CD4-positive, alpha-beta T cell (primary cell): ENCODE results near the gene ASTN1. TPM values are rescaled to one million over a fixed set of nuclear protein-coding genes. Genes with fewer than 3 reads are reported as not detected.

Experiments
- ATAC-seq: fragments of 200-7000 bp; cut with Tn5 transposase; one replicate; pipeline ENCODE4 v1.10.0; 2022; ENCODE audit warnings: mild to moderate bottlenecking; ENCODE audit not compliant: poor library complexity
- CTCF ChIA-PET: fragments of 350-600 bp; sonication (Branson Sonifier 250); formaldehyde crosslinking; loops from one replicate; lab custom pipeline; 2021; ENCODE audit warnings: antibody characterized with exemption, inconsistent platforms; lab: Charles Lee
- POLR2A ChIA-PET: fragments of 350-600 bp; sonication (Branson Sonifier 250); formaldehyde crosslinking; loops from one replicate; lab custom pipeline; 2021; ENCODE audit warnings: antibody characterized with exemption, inconsistent platforms; lab: Charles Lee
- DNase-seq, 14 experiments: peaks; one replicate each; pipeline ENCODE4 v3.0.0-alpha.2; 2013 to 2020; ENCODE audit warnings: mixed read lengths in 2 of 14
- H3K27ac ChIP-seq, 2 donors: one replicate each; pipeline versions ENCODE4 v1.5.1 to v1.7.0; 2013; ENCODE audit warnings: low read length in 2 of 2, low read depth in 1 of 2, mild to moderate bottlenecking in 1 of 2
- H3K27me3 ChIP-seq, 2 experiments: 1 replicate in 1 of 2; 2 replicates in 1 of 2; pipeline versions ENCODE4 v1.6.1 to v1.7.0; 2013; ENCODE audit warnings: low read length in 2 of 2, control low read depth in 1 of 2, mild to moderate bottlenecking in 1 of 2, moderate library complexity in 1 of 2; ENCODE audit not compliant: insufficient read depth in 2 of 2, control insufficient read depth in 1 of 2
- H3K36me3 ChIP-seq: one replicate; pipeline ENCODE4 v1.6.1; 2013; ENCODE audit warnings: low read length, control low read depth; ENCODE audit not compliant: insufficient read depth
- H3K4me1 ChIP-seq: one replicate; pipeline ENCODE4 v1.6.1; 2013; ENCODE audit warnings: low read length, control low read depth; ENCODE audit not compliant: insufficient read depth
- H3K4me3 ChIP-seq: one replicate; pipeline ENCODE4 v1.5.1; 2013; ENCODE audit warnings: mild to moderate bottlenecking, low read length, moderate library complexity
- H3K9me3 ChIP-seq, 2 experiments: 1 replicate in 1 of 2; 2 replicates in 1 of 2; pipeline versions ENCODE4 v1.6.1 to v1.7.0; 2013; ENCODE audit warnings: low read length in 2 of 2, mild to moderate bottlenecking in 2 of 2, control low read depth in 1 of 2, moderate library complexity in 1 of 2; ENCODE audit not compliant: control insufficient read depth in 1 of 2, insufficient read depth in 1 of 2
- H3K27ac Mint-ChIP-seq: one replicate; pipeline ENCODE4 v1.8.0; 2020; ENCODE audit warnings: mixed read lengths
- H3K27me3 Mint-ChIP-seq: one replicate; pipeline ENCODE4 v1.8.0; 2021; ENCODE audit warnings: mixed read lengths
- H3K36me3 Mint-ChIP-seq: one replicate; pipeline ENCODE4 v1.8.0; 2021; ENCODE audit warnings: low read depth, mixed read lengths
- H3K4me1 Mint-ChIP-seq: one replicate; pipeline ENCODE4 v1.8.0; 2021; ENCODE audit warnings: low read depth, mixed read lengths
- H3K4me3 Mint-ChIP-seq: one replicate; pipeline ENCODE4 v1.8.0; 2020; ENCODE audit warnings: mild to moderate bottlenecking, mixed read lengths
- H3K9me3 Mint-ChIP-seq: one replicate; pipeline ENCODE4 v1.8.0; 2020; ENCODE audit warnings: mixed read lengths
- CTCF ChIP-seq: fragments of 200-600 bp; IDR thresholded peaks from one replicate; pipeline ENCODE4 v1.8.0; 2022; ENCODE audit warnings: antibody characterized with exemption, mild to moderate bottlenecking
- intact Hi-C, 2 experiments: fragments of 100-400 bp; cut with DNase I in 1 of 2; cut with micrococcal nuclease in 1 of 2; formaldehyde crosslinking; loops; one replicate each; pipeline versions ENCODE4 v1.15.1 to v1.9.0; 2023 to 2025; cut with DNase I, micrococcal nuclease
- total RNA-seq, 174 experiments: library from RNA in 2 of 174; stranded (reverse) in 2 of 174; gene quantifications; one replicate each; pipeline ENCODE4 v1.2.3 and lab custom pipeline; 2021 to 2026

The ASTN1 gene
- total RNA-seq, 2 experiments from 2014 or later, result not detected

- ChIA-PET POLR2A (no interaction called here), CTCF (no interaction called here)
- no peaks in the 10 kb centered on the region for H3K4me1 Mint-ChIP-seq
- H3K4me3 Mint-ChIP-seq, result no peak overlapping the region
- ATAC-seq (no peak), DNase-seq (no peak)
- Histone ChIP-seq H3K4me3 (no peak overlapping the region), H3K9me3 (peaks cover 0 to 5% of the 10 kb centered on the region in 2 experiments), H3K36me3 (no peaks in the 10 kb centered on the region), H3K4me1 (no peaks in the 10 kb centered on the region), H3K27me3 (no peaks in the 10 kb centered on the region), H3K27ac (no peak overlapping the region)
- no peak for TF ChIP-seq CTCF
- H3K27ac Mint-ChIP-seq, result no peak overlapping the region
- no peaks in the 10 kb centered on the region for H3K9me3 Mint-ChIP-seq
- H3K27me3 Mint-ChIP-seq, result peaks cover 6% of the 10 kb centered on the region
- no peaks in the 10 kb centered on the region for H3K36me3 Mint-ChIP-seq
- intact Hi-C loops, result loop anchor here in 1 of 2 experiments (10.0 kb wide), 1 partner anchor 1731 kb away; no protein-coding TSS in a partner anchor
Observed at GRCh38 chr1:176885751-176886150, 278.8 kb downstream of the ASTN1 start.

GRCh38 chr1:176885341-176885740, 279.2 kb downstream of the ASTN1 start:
- POLR2A ChIA-PET, result no interaction called here
- Histone ChIP-seq H3K27me3 (peaks cover 0 to under 1% of the 10 kb centered on the region in 2 experiments), H3K27ac (no peak overlapping the region), H3K9me3 (peaks cover 0 to 5% of the 10 kb centered on the region in 2 experiments), H3K4me3 (no peak overlapping the region), H3K4me1 (no peaks in the 10 kb centered on the region), H3K36me3 (no peaks in the 10 kb centered on the region)
- Mint-ChIP-seq H3K4me3 (no peak overlapping the region), H3K27ac (no peak overlapping the region), H3K36me3 (no peaks in the 10 kb centered on the region), H3K9me3 (no peaks in the 10 kb centered on the region), H3K4me1 (no peaks in the 10 kb centered on the region), H3K27me3 (peaks cover 6% of the 10 kb centered on the region)
- no peak for TF ChIP-seq CTCF
- no peak for DNase-seq
- ATAC-seq, result no peak
- intact Hi-C loops, result loop anchor here in 1 of 2 experiments (10.0 kb wide), 1 partner anchor 1731 kb away; no protein-coding TSS in a partner anchor
- CTCF ChIA-PET, result no interaction called here

- ChIA-PET CTCF (no interaction called here), POLR2A (no interaction called here)
- no peak for DNase-seq
- no peak for TF ChIP-seq CTCF
- no peaks in the 10 kb centered on the region for H3K36me3 Mint-ChIP-seq
- Histone ChIP-seq H3K36me3 (no peaks in the 10 kb centered on the region), H3K4me1 (no peaks in the 10 kb centered on the region), H3K27me3 (peaks cover 0 to 5% of the 10 kb centered on the region in 2 experiments), H3K4me3 (no peak overlapping the region), H3K9me3 (peaks cover 0 to 5% of the 10 kb centered on the region in 2 experiments), H3K27ac (no peak overlapping the region)
- H3K27ac Mint-ChIP-seq, result no peak overlapping the region
- no peaks in the 10 kb centered on the region for H3K9me3 Mint-ChIP-seq
- H3K4me1 Mint-ChIP-seq, result no peaks in the 10 kb centered on the region
- no peak overlapping the region for H3K4me3 Mint-ChIP-seq
- no peak for ATAC-seq
- peaks cover 6% of the 10 kb centered on the region for H3K27me3 Mint-ChIP-seq
- intact Hi-C loops, result loop anchor here in 1 of 2 experiments (10.0 kb wide), 1 partner anchor 1730 kb away; no protein-coding TSS in a partner anchor
Observed at GRCh38 chr1:176884911-176885310, 279.6 kb downstream of the ASTN1 start.
